Measurements from ENCODE around the gene ATP2B3. TPM values are rescaled to one million over a fixed set of nuclear protein-coding genes. Genes with fewer than 3 reads are reported as not detected.

Gene ATP2B3
- total RNA-seq, 1 experiment from 2014 or later: 0.21 TPM

DNA sequence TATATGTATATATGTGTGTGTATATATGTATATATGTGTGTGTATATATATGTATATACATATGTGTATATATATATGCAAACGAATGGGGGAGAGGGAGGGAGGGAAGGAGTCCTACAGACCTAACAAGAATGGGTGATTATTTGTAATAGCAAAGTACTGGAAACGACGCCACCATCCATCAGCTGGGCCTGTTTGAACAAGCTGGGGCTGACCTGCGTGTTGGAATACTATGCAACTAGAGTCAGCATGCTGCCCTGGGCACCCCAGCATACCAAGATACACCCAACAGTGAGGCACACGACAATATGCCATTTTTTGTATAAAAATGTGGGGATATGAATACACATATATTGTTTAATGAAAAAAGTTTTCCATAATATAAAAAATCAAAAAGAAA lies 103.1 kb downstream of the ATP2B3 start:
- DNase-seq (ENCODE audit: low read depth, low spot score): no peak

DNA sequence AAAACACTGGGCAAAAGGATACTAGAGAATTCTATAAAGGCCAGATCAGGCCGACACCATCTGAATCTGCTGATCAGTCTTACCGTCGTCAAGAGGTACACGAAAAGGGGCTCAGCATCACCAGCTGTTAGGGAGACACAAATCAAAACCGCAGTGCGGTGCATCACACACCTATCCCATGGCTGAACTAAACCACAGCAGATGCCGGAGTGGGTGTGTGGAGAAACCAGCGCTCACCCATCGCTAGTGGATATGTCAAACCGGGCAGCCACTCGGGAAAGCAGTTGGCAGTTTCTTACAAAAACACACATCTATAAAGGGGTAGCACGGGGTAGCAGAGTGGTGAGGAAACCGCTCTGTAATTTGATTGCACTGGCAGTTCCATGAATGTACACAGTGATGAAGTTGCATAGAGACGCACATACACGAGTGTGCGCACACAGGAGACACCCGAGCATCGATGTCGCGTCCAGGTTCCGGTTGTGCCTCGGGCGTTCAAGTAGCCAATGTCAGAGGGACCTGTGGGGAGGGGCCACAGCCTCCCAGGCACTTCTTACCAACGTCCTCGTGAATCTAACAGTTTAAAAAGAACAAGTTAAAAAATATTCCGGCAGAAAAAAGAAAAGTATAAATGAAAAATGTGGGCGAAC lies 104.6 kb downstream of the ATP2B3 start:
- peaks cover 4% of the 10 kb centered on the region for H3K27me3 ChIP-seq (ENCODE audit: control insufficient read depth, insufficient read depth, low read length)
- H3K4me1 ChIP-seq (ENCODE audit: control insufficient read depth, insufficient read depth, low read length): no peaks in the 10 kb centered on the region
- no TSS peak for BruUV-seq (replicated peaks)
- intact Hi-C loops (cut with micrococcal nuclease; ENCODE audit: unreplicated experiment): no loop called here
- POLR2A ChIA-PET: no interaction called here
- no peak overlapping the region for H3K27ac ChIP-seq (ENCODE audit: low read length)
- CTCF ChIA-PET: interaction anchor here (0.6 kb wide), 1 partner anchor 265 kb away, joined by 3 read pairs; no protein-coding TSS in a partner anchor
- no peaks in the 10 kb centered on the region for H3K9me3 ChIP-seq (ENCODE audit: control insufficient read depth, insufficient read depth, low read depth, low read length)
- TF ChIP-seq, protein P1, sequence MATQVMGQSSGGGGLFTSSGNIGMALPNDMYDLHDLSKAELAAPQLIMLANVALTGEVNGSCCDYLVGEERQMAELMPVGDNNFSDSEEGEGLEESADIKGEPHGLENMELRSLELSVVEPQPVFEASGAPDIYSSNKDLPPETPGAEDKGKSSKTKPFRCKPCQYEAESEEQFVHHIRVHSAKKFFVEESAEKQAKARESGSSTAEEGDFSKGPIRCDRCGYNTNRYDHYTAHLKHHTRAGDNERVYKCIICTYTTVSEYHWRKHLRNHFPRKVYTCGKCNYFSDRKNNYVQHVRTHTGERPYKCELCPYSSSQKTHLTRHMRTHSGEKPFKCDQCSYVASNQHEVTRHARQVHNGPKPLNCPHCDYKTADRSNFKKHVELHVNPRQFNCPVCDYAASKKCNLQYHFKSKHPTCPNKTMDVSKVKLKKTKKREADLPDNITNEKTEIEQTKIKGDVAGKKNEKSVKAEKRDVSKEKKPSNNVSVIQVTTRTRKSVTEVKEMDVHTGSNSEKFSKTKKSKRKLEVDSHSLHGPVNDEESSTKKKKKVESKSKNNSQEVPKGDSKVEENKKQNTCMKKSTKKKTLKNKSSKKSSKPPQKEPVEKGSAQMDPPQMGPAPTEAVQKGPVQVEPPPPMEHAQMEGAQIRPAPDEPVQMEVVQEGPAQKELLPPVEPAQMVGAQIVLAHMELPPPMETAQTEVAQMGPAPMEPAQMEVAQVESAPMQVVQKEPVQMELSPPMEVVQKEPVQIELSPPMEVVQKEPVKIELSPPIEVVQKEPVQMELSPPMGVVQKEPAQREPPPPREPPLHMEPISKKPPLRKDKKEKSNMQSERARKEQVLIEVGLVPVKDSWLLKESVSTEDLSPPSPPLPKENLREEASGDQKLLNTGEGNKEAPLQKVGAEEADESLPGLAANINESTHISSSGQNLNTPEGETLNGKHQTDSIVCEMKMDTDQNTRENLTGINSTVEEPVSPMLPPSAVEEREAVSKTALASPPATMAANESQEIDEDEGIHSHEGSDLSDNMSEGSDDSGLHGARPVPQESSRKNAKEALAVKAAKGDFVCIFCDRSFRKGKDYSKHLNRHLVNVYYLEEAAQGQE (IDR thresholded peaks at IDR 0.05; ENCODE audit: insufficient read depth in 1 of 2, low read depth in 2 of 2, low read length in 1 of 2): no peak
- TF ChIP-seq SIN3A (IDR thresholded peaks at IDR 0.05; ENCODE audit: borderline replicate concordance, insufficient read depth, low read depth, low read length): no peak
- no peak for TF ChIP-seq POLR2AphosphoS5 (IDR thresholded peaks at IDR 0.05; ENCODE audit: low read depth, low read length)
- TF ChIP-seq, protein P2, sequence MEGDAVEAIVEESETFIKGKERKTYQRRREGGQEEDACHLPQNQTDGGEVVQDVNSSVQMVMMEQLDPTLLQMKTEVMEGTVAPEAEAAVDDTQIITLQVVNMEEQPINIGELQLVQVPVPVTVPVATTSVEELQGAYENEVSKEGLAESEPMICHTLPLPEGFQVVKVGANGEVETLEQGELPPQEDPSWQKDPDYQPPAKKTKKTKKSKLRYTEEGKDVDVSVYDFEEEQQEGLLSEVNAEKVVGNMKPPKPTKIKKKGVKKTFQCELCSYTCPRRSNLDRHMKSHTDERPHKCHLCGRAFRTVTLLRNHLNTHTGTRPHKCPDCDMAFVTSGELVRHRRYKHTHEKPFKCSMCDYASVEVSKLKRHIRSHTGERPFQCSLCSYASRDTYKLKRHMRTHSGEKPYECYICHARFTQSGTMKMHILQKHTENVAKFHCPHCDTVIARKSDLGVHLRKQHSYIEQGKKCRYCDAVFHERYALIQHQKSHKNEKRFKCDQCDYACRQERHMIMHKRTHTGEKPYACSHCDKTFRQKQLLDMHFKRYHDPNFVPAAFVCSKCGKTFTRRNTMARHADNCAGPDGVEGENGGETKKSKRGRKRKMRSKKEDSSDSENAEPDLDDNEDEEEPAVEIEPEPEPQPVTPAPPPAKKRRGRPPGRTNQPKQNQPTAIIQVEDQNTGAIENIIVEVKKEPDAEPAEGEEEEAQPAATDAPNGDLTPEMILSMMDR (IDR thresholded peaks at IDR 0.05): no peak
- TF ChIP-seq TCF7L2 (IDR thresholded peaks at IDR 0.05; ENCODE audit: low read depth, low read length): no peak
- in situ Hi-C loops (cut with HindIII; ENCODE audit: low pct_unique_long_range_greater_than_20kb, low sequenced_read_pairs): no loop called here
- DNase-seq (ENCODE audit: low read depth, low spot score) (no peak), ATAC-seq (no peak)
- no peak overlapping the region for H3K4me3 ChIP-seq (ENCODE audit: low read depth in 2 of 2, low read length in 2 of 2)
- no peaks in the 10 kb centered on the region for H3K36me3 ChIP-seq (ENCODE audit: control insufficient read depth, insufficient read depth, low read length)

More for the DNA sequence above, 103.1 kb downstream of the ATP2B3 start:
- no peaks in the 10 kb centered on the region for H3K9me3 ChIP-seq (ENCODE audit: control insufficient read depth, insufficient read depth, low read depth, low read length)
- no peaks in the 10 kb centered on the region for H3K4me1 ChIP-seq (ENCODE audit: control insufficient read depth, insufficient read depth, low read length)
- H3K4me3 ChIP-seq (ENCODE audit: low read depth in 2 of 2, low read length in 2 of 2): no peak overlapping the region
- intact Hi-C loops (cut with micrococcal nuclease; ENCODE audit: unreplicated experiment) (no loop called here), in situ Hi-C loops (cut with HindIII; ENCODE audit: low pct_unique_long_range_greater_than_20kb, low sequenced_read_pairs) (no loop called here)
- H3K36me3 ChIP-seq (ENCODE audit: control insufficient read depth, insufficient read depth, low read length): no peaks in the 10 kb centered on the region
- H3K27me3 ChIP-seq (ENCODE audit: control insufficient read depth, insufficient read depth, low read length): peaks cover 9% of the 10 kb centered on the region
- H3K27ac ChIP-seq (ENCODE audit: low read length): no peak overlapping the region
- no peak for ATAC-seq
- ChIA-PET CTCF (no interaction called here), POLR2A (no interaction called here)
- TF ChIP-seq, protein P2 (IDR thresholded peaks at IDR 0.05): no peak
- TF ChIP-seq, protein P1 (IDR thresholded peaks at IDR 0.05; ENCODE audit: insufficient read depth in 1 of 2, low read depth in 2 of 2, low read length in 1 of 2): no peak
- TF ChIP-seq POLR2AphosphoS5 (IDR thresholded peaks at IDR 0.05; ENCODE audit: low read depth, low read length) (no peak), SIN3A (IDR thresholded peaks at IDR 0.05; ENCODE audit: borderline replicate concordance, insufficient read depth, low read depth, low read length) (no peak), TCF7L2 (IDR thresholded peaks at IDR 0.05; ENCODE audit: low read depth, low read length) (no peak)
- no TSS peak for BruUV-seq (replicated peaks)

Measured in Panc1 (cell line).